DOHH2 (cell line): ENCODE results near the gene FASN.

Experiments used
- EZH2phosphoT487 ChIP-seq: fragments of 200-600 bp; sonication (generic); IDR thresholded peaks from 2 replicates; pipeline ENCODE4 v1.6.1; 2017; ENCODE audit warnings: borderline replicate concordance, mild to moderate bottlenecking, antibody characterized with exemption, low read length, moderate library complexity, mixed read lengths
- TF ChIP-seq, protein P1 (sequence below): fragments of 200-600 bp; sonication (generic); IDR thresholded peaks from one replicate; pipeline ENCODE4 v1.5.1; 2014; ENCODE audit warnings: antibody characterized with exemption, mild to moderate bottlenecking, low read depth, low read length; ENCODE audit not compliant: poor library complexity, severe bottlenecking

DNA sequence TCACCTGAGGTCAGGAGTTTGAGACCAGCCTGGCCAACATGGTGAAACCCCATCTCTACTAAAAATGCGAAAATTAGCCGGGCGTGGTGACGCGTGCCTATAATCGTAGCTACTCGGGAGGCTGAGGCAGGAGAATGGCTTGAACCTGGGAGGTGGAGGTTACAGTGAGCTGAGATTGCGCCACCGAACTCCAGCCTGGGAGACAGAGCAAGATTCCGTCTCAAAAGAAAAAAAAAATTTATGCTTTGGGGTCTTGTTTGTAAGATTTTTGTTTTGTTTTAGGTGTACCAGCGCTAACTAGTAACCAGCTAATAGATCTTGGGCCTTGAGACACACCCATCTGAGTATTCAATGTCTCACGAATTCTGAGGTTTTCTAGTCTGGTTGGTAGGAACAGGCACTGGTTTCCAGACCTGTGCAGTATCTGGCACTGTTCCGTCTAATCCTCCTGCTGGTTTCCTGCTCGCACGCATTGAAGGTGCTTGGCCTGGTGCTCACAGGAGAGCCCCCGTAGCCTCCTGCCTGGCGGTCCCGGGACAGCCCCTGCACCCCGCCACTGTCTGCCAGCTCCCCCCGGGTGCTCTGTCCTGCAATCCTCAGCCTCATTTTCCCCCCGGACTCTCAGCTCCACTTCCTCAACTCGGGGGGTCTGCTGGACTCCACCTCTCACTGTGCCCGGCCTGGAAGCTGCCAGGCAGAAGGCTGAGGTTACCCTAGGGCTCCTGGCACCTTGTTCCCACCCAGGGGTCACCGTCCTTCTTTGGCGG is 21.8 kb downstream of the FASN start:
- TF ChIP-seq, protein P1, sequence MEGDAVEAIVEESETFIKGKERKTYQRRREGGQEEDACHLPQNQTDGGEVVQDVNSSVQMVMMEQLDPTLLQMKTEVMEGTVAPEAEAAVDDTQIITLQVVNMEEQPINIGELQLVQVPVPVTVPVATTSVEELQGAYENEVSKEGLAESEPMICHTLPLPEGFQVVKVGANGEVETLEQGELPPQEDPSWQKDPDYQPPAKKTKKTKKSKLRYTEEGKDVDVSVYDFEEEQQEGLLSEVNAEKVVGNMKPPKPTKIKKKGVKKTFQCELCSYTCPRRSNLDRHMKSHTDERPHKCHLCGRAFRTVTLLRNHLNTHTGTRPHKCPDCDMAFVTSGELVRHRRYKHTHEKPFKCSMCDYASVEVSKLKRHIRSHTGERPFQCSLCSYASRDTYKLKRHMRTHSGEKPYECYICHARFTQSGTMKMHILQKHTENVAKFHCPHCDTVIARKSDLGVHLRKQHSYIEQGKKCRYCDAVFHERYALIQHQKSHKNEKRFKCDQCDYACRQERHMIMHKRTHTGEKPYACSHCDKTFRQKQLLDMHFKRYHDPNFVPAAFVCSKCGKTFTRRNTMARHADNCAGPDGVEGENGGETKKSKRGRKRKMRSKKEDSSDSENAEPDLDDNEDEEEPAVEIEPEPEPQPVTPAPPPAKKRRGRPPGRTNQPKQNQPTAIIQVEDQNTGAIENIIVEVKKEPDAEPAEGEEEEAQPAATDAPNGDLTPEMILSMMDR: no peak
- TF ChIP-seq EZH2phosphoT487: no peak
